HEK293T (cell line): ENCODE measurements around the gene NOP10.

Source experiments
- ARNT ChIP-seq: fragments of 450-650 bp; IDR thresholded peaks from 2 replicates; pipeline ENCODE4 v1.6.1; 2017; ENCODE audit warnings: mild to moderate bottlenecking
- BHLHE40 ChIP-seq: fragments of 450-650 bp; IDR thresholded peaks from 2 replicates; pipeline ENCODE4 v1.6.1; 2016; ENCODE audit warnings: mild to moderate bottlenecking, moderate library complexity, borderline replicate concordance
- CTBP1 ChIP-seq: fragments of 450-650 bp; IDR thresholded peaks from 2 replicates; pipeline ENCODE4 v1.6.1; 2016; ENCODE audit warnings: borderline replicate concordance
- ELF4 ChIP-seq: fragments of 450-650 bp; IDR thresholded peaks from 2 replicates; pipeline ENCODE4 v1.6.1; 2017; ENCODE audit warnings: antibody characterized with exemption
- FOXA1 ChIP-seq: fragments of 450-650 bp; IDR thresholded peaks from 2 replicates; pipeline ENCODE4 v1.6.1; 2016; ENCODE audit warnings: mild to moderate bottlenecking
- FOXK2 ChIP-seq: fragments of 450-650 bp; IDR thresholded peaks from 2 replicates; pipeline ENCODE4 v1.6.1; 2016; ENCODE audit warnings: mild to moderate bottlenecking
- FOXM1 ChIP-seq: fragments of 450-650 bp; IDR thresholded peaks from 2 replicates; pipeline ENCODE4 v1.6.1; 2017; ENCODE audit warnings: mild to moderate bottlenecking, borderline replicate concordance
- HDGF ChIP-seq: fragments of 450-650 bp; IDR thresholded peaks from 2 replicates; pipeline ENCODE4 v1.6.1; 2017; ENCODE audit warnings: antibody characterized with exemption, borderline replicate concordance
- LEF1 ChIP-seq: fragments of 450-650 bp; IDR thresholded peaks from 2 replicates; pipeline ENCODE4 v1.6.1; 2017; ENCODE audit warnings: mild to moderate bottlenecking, borderline replicate concordance
- NFRKB ChIP-seq: fragments of 450-650 bp; IDR thresholded peaks from 2 replicates; pipeline ENCODE4 v1.6.1; 2016; ENCODE audit warnings: mild to moderate bottlenecking, moderate library complexity
- SP1 ChIP-seq: fragments of 450-650 bp; IDR thresholded peaks from 2 replicates; pipeline ENCODE4 v1.6.1; 2017
- SUZ12 ChIP-seq: fragments of 450-650 bp; IDR thresholded peaks from 2 replicates; pipeline ENCODE4 v1.6.1; 2016; ENCODE audit warnings: mild to moderate bottlenecking
- TARDBP ChIP-seq: fragments of 450-650 bp; IDR thresholded peaks from 2 replicates; pipeline ENCODE4 v1.6.1; 2016
- ZNF384 ChIP-seq: fragments of 450-650 bp; IDR thresholded peaks from 2 replicates; pipeline ENCODE4 v1.6.1; 2016

GRCh38 chr15:34370643-34371042 lies 27.7 kb upstream of the NOP10 start:
- TF ChIP-seq FOXK2, result no peak
- TF ChIP-seq FOXM1, result no peak
- no peak for TF ChIP-seq SUZ12
- no peak for TF ChIP-seq ARNT
- TF ChIP-seq TARDBP, result no peak
- no peak for TF ChIP-seq LEF1
- no peak for TF ChIP-seq BHLHE40
- no peak for TF ChIP-seq ZNF384
- no peak for TF ChIP-seq ELF4
- TF ChIP-seq HDGF, result no peak
- no peak for TF ChIP-seq CTBP1
- no peak for TF ChIP-seq NFRKB
- no peak for TF ChIP-seq SP1
- TF ChIP-seq FOXA1, result no peak
